Mucosa of rectum (tissue), 2 donors: ENCODE data around the gene VSIG10L2.

Source experiments
- H3K27ac ChIP-seq, 2 donors: one replicate each; pipeline ENCODE4 v1.7.0; 2013; ENCODE audit warnings: inconsistent platforms in 2 of 2, low read depth in 2 of 2, low read length in 2 of 2
- H3K27me3 ChIP-seq, 2 donors: one replicate each; pipeline ENCODE4 v1.7.0; 2013; ENCODE audit warnings: low read length in 2 of 2; ENCODE audit not compliant: control insufficient read depth in 2 of 2, insufficient read depth in 2 of 2
- H3K36me3 ChIP-seq, 2 donors: one replicate each; pipeline ENCODE4 v1.7.0; 2013; ENCODE audit warnings: low read length in 2 of 2; ENCODE audit not compliant: control insufficient read depth in 2 of 2, insufficient read depth in 2 of 2
- H3K4me1 ChIP-seq, 2 donors: one replicate each; pipeline ENCODE4 v1.7.0; 2013; ENCODE audit warnings: low read length in 2 of 2, mild to moderate bottlenecking in 1 of 2; ENCODE audit not compliant: control insufficient read depth in 2 of 2, insufficient read depth in 2 of 2
- H3K4me3 ChIP-seq, 2 donors: one replicate each; pipeline ENCODE4 v1.7.0; 2013; ENCODE audit warnings: low read length in 2 of 2
- H3K9ac ChIP-seq, 2 donors: one replicate each; pipeline ENCODE4 v1.7.0; 2013; ENCODE audit warnings: low read length in 2 of 2, low read depth in 1 of 2, mild to moderate bottlenecking in 1 of 2
- H3K9me3 ChIP-seq, 2 donors: one replicate each; pipeline ENCODE4 v1.7.0; 2013; ENCODE audit warnings: low read length in 2 of 2; ENCODE audit not compliant: control insufficient read depth in 2 of 2
- donor health status: healthy.
- donor health status: Normal muscosa, but diverticular disease.

Gene VSIG10L2

GRCh38 chr11:125916683-125917347 is 29.0 kb upstream of the VSIG10L2 start:
- Histone ChIP-seq H3K36me3 (no peaks in the 10 kb centered on the region), H3K9me3 (no peaks in the 10 kb centered on the region), H3K27me3 (no peaks in the 10 kb centered on the region), H3K4me1 (peaks cover 6 to 21% of the 10 kb centered on the region in 2 donors), H3K4me3 (peak overlapping the region in 1 of 2 donors; percentile 35), H3K27ac (peak overlapping the region; percentile 38 to 61), H3K9ac (no peak overlapping the region)

GRCh38 chr11:125918140-125918840 is 27.6 kb upstream of the VSIG10L2 start:
- Histone ChIP-seq H3K27ac (no peak overlapping the region), H3K4me3 (no peak overlapping the region), H3K9ac (no peak overlapping the region), H3K27me3 (no peaks in the 10 kb centered on the region), H3K36me3 (no peaks in the 10 kb centered on the region), H3K4me1 (peaks cover 6 to 21% of the 10 kb centered on the region in 2 donors), H3K9me3 (no peaks in the 10 kb centered on the region)

GRCh38 chr11:125921042-125921441 is 24.8 kb upstream of the VSIG10L2 start:
- H3K9ac ChIP-seq, result no peak overlapping the region
- no peaks in the 10 kb centered on the region for H3K9me3 ChIP-seq
- peaks cover 0 to 2% of the 10 kb centered on the region in 2 donors for H3K27me3 ChIP-seq
- no peak overlapping the region for H3K27ac ChIP-seq
- H3K36me3 ChIP-seq, result no peaks in the 10 kb centered on the region
- H3K4me1 ChIP-seq, result peaks cover 7 to 37% of the 10 kb centered on the region in 2 donors
- no peak overlapping the region for H3K4me3 ChIP-seq

- Histone ChIP-seq H3K4me1 (peaks cover 3 to 28% of the 10 kb centered on the region in 2 donors), H3K4me3 (no peak overlapping the region), H3K9ac (no peak overlapping the region), H3K27ac (no peak overlapping the region), H3K27me3 (peaks cover 2 to 4% of the 10 kb centered on the region in 2 donors), H3K9me3 (no peaks in the 10 kb centered on the region), H3K36me3 (no peaks in the 10 kb centered on the region)
Observed at GRCh38 chr11:125922156-125922555, 23.7 kb upstream of the VSIG10L2 start.

- peaks cover 2 to 23% of the 10 kb centered on the region in 2 donors for H3K4me1 ChIP-seq
Observed at GRCh38 chr11:125923012-125923579, 22.7 kb upstream of the VSIG10L2 start.

GRCh38 chr11:125923633-125924032 is 22.2 kb upstream of the VSIG10L2 start:
- Histone ChIP-seq H3K27me3 (peaks cover 2 to 4% of the 10 kb centered on the region in 2 donors), H3K27ac (no peak overlapping the region), H3K9ac (no peak overlapping the region), H3K36me3 (no peaks in the 10 kb centered on the region), H3K4me3 (no peak overlapping the region), H3K4me1 (peaks cover 2 to 23% of the 10 kb centered on the region in 2 donors), H3K9me3 (no peaks in the 10 kb centered on the region)

More at GRCh38 chr11:125923012-125923579, 22.7 kb upstream of the VSIG10L2 start:
- Histone ChIP-seq H3K36me3 (no peaks in the 10 kb centered on the region), H3K9ac (no peak overlapping the region), H3K9me3 (no peaks in the 10 kb centered on the region), H3K4me3 (no peak overlapping the region), H3K27ac (no peak overlapping the region), H3K27me3 (peaks cover 2 to 4% of the 10 kb centered on the region in 2 donors)

GRCh38 chr11:125924384-125925007 is 21.3 kb upstream of the VSIG10L2 start:
- Histone ChIP-seq H3K27me3 (peaks cover 5% of the 10 kb centered on the region in 2 donors), H3K27ac (no peak overlapping the region), H3K9ac (no peak overlapping the region)

GRCh38 chr11:125925247-125925740 is 20.6 kb upstream of the VSIG10L2 start:
- Histone ChIP-seq H3K27ac (no peak overlapping the region), H3K9me3 (no peaks in the 10 kb centered on the region), H3K4me3 (no peak overlapping the region), H3K9ac (no peak overlapping the region), H3K4me1 (peaks cover 2 to 20% of the 10 kb centered on the region in 2 donors), H3K36me3 (no peaks in the 10 kb centered on the region), H3K27me3 (peaks cover 6 to 7% of the 10 kb centered on the region in 2 donors)

More at GRCh38 chr11:125924384-125925007, 21.3 kb upstream of the VSIG10L2 start:
- Histone ChIP-seq H3K4me3 (no peak overlapping the region), H3K9me3 (no peaks in the 10 kb centered on the region), H3K36me3 (no peaks in the 10 kb centered on the region), H3K4me1 (peaks cover 2 to 20% of the 10 kb centered on the region in 2 donors)

- H3K27me3 ChIP-seq, result peaks cover 6 to 7% of the 10 kb centered on the region in 2 donors
- no peaks in the 10 kb centered on the region for H3K9me3 ChIP-seq
- H3K9ac ChIP-seq, result no peak overlapping the region
- no peak overlapping the region for H3K27ac ChIP-seq
- H3K4me3 ChIP-seq, result no peak overlapping the region
- H3K36me3 ChIP-seq, result no peaks in the 10 kb centered on the region
- peaks cover 2 to 16% of the 10 kb centered on the region in 2 donors for H3K4me1 ChIP-seq
Observed at GRCh38 chr11:125925804-125926203, 20.0 kb upstream of the VSIG10L2 start.
